Activated CD4-positive, alpha-beta T cell treated with anti-CD3 and anti-CD28 coated beads, Interleukin-2, amount 50 U/mL, for 4 hours (primary cell): ENCODE measurements around the gene SOX6.

Source experiments
- DNase-seq, 2 experiments: peaks; one replicate each; pipeline ENCODE4 v3.0.0-alpha.2; 2020

Gene SOX6

GRCh38 chr11:16265022-16265421 is 91.3 kb downstream of the SOX6 start:
- DNase-seq, result no peak

GRCh38 chr11:16262645-16262955 is 93.7 kb downstream of the SOX6 start:
- no peak for DNase-seq

GRCh38 chr11:16261836-16262644 is 94.3 kb downstream of the SOX6 start:
- no peak for DNase-seq

GRCh38 chr11:16252373-16252772 is 104.0 kb downstream of the SOX6 start:
- DNase-seq, result no peak

DNA sequence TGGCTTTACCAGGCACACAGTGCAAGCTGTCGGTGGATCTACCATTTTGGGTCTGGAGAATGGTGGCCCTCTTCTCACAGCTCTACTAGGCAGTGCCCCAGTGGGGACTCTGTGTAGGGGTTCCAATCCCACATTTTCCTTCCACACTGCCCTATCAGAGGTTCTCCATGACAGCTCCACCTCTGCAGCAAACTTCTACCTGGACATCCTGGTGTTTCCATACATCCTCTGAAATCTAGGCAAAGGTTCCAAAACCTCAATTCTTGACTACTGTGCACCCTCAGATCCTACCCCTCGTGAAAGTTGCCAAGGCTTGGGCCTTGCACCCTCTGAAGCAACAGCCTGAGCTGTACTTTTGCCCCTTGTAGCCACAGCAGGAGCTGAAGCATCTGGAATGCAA is 108.1 kb downstream of the SOX6 start:
- no peak for DNase-seq

DNA sequence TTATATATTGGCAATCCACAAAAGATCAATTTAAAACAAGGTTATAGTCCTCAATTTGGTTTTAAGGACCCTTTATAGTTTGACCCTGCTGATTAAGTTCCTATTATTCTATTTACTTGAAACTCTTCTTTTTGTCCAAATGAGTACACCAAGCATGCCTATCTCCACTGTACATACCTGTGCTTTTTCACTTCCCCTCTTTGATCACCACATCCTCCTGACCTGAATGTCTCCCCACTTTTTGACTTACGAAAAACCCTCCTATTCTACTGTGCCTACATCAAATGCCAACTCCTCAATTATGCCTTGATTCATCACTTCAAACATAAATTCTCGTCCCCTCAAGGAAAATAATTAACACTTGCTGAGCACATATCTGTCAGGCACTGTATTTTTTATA is 113.5 kb downstream of the SOX6 start:
- DNase-seq, result no peak

GRCh38 chr11:16240687-16241086 is 115.7 kb downstream of the SOX6 start:
- no peak for DNase-seq

GRCh38 chr11:16239141-16240105 is 116.9 kb downstream of the SOX6 start:
- no peak for DNase-seq

GRCh38 chr11:16226245-16226644 is 130.1 kb downstream of the SOX6 start:
- DNase-seq, result no peak

DNA sequence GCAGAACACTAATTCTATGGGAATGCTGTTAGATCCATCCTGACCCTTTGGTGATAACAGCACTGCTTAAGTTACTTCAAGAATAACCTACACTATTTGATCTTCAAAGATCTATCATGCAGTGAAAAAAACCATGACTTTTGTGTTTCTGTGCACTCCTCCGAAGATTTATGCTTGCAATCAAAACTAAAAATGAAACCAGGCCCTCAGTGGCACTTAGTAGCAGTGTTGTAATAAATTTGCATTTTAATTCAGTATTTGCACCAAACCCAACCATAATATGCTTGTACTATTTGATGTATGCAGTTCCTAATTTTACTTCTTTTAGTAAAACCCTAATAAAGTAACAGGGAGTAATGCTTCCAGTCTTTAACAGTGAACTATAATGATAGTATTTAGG is 130.7 kb downstream of the SOX6 start:
- DNase-seq, result no peak

DNA sequence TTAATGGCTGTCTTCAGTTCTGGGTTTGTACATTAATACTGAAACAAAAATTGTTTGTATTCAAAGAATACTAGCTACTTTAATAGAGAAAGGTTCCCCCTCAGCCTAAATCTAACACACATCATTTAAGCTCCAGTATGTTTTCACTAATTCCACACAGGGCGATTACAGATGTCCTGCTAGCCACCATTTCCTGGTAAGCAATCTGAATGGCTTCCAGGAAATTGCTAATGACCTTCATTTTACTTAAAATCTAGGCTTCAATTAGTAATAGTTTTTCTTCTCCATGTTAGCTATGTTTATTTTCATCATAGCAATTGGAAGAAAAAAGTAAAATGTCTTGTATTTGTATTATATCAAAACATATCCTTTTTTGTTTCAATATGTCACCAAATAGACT is 132.8 kb downstream of the SOX6 start:
- DNase-seq, result no peak

DNA sequence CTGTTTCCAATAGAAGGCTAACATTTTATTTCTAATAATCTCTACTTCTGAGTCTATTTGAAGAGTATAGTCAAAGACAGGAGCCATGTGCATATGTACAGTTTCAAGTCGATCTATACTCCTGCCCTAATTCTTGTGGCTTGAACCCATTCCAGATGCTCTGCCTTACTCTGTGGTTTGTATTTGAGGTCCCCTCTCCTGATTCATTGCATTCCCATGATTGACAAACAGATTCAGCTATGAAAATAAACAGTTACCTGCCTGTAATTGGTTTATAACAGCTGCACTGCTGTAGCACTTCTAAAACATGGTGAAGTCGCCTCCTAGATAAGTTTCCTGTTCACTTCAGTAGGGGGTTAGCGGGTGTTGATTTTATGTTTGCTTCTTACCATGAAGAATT is 138.7 kb downstream of the SOX6 start:
- DNase-seq, result no peak

DNA sequence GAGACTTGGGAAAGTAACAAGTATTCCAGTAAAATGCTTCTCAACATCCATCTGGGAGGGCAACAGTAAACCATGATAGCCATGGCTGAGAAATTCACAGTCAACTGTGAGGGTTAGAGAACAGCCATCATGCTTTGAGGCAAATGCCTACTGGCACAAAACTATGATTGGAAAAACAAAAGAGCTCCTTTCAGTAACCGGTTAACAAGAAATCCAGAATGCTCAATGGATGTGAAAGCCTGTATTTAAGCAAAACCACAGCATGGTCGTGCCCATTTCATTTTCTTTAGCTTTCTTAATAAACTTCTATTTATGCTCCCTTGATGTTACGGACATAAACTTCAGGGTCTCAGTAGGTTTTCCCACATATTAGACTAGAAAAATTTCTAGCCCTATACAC is 139.5 kb downstream of the SOX6 start:
- DNase-seq, result no peak

GRCh38 chr11:16215352-16215751 is 141.0 kb downstream of the SOX6 start:
- no peak for DNase-seq

- DNase-seq, result no peak
Observed at GRCh38 chr11:16211407-16211806, 144.9 kb downstream of the SOX6 start.

DNA sequence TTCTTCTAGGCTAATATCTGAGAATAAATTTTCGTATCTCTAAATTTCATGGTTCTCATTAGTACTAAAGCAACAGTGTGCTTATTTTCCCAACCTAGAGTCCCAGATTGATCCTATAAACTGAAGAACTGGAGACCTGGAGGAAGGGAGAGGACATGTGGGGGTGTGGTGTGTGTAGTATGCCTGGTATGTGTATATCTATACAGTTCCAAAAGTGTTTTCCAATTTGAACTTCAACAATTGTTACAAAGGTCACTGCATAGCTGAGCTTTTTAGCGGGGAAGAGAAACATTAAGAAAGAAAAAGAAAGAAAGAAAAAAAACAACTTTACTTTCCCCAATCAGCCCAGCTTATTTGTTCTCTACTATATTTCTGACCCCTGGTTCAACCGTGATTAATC is 152.1 kb downstream of the SOX6 start:
- DNase-seq, result no peak

DNA sequence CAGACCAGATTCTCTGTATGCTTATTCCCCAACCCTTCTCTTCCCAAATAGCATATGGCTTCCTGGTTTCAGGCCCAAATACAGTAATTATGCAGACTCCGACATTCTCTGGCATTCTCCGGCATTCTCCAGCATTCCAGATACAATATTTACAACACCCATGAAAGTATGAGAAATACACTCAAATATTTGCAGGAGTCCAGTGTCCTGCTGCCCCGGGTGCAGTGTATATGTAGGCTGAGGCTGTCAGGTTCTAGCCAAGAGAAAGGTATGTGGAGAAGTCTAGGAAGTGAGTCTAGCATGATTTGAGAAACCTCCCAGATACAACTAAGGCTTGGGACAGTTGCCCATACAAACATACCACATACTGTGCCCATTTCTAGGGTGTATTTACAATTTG is 160.7 kb downstream of the SOX6 start:
- no peak for DNase-seq

- DNase-seq, result no peak
Observed at GRCh38 chr11:16194566-16194965, 161.8 kb downstream of the SOX6 start.

- no peak for DNase-seq
Observed at GRCh38 chr11:16193897-16194381, 162.4 kb downstream of the SOX6 start.

- DNase-seq, result no peak
Observed at GRCh38 chr11:16191868-16192240, 164.5 kb downstream of the SOX6 start.

DNA sequence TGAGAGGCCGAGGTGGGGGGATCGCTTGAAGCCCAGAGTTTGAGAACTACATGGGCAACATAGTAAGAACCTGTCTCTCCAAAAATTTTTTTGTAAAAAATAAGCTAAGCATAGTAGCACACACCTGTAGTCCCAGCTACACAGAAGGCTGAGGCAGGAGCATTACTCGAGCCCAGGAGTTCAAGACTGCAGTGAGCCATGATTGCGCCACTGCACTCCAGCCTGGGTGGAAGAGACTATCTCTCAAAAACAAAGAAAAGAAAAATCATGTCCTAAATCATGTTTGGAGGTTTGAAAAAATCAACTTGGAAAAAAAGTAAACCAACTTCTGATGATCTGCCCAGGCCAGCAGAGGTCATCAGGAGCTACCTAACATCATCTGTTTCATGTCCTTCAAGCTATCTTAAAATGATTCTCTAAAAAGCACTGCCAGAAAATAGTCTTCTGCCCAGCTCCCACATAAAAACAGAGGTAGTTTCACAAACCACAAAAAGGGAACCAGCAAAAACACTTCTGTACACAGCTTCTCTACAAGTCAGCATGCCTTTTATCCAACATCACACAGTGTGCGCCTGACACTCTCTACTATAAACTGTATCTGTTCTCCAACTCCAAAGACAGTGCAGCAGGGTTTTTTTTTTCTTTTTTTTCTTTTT is 165.0 kb downstream of the SOX6 start:
- no peak for DNase-seq

DNA sequence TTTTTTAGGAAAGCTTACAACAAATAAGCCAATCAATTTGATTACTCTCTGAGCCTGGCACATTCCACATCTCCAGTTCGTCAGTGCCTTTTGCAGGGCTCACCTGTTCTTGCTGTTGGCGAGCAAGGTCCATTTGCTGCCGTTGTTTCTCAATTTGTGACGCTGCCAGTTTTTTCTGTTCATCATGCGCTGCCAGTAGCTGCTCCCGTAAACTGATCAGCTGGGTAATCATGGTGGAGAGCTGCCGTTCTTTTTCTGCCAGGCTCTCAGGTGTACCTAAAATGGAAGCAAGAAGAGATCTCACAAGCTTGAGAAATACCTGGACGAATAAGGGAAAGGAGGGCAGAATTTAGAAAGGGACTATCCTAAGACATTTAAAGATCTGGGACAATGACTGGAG is 169.7 kb downstream of the SOX6 start:
- DNase-seq, result no peak

- DNase-seq, result no peak
Observed at GRCh38 chr11:16185042-16185441, 171.3 kb downstream of the SOX6 start.

GRCh38 chr11:16184588-16184987 is 171.8 kb downstream of the SOX6 start:
- no peak for DNase-seq
